SW 1271 (cell line): ENCODE measurements around the gene PCNX2.

Experiments used
- DNase-seq, 2 experiments: peaks; one replicate each; lab custom pipeline; 2025; lab: John Stamatoyannopoulos, UW

PCNX2 gene

DNA sequence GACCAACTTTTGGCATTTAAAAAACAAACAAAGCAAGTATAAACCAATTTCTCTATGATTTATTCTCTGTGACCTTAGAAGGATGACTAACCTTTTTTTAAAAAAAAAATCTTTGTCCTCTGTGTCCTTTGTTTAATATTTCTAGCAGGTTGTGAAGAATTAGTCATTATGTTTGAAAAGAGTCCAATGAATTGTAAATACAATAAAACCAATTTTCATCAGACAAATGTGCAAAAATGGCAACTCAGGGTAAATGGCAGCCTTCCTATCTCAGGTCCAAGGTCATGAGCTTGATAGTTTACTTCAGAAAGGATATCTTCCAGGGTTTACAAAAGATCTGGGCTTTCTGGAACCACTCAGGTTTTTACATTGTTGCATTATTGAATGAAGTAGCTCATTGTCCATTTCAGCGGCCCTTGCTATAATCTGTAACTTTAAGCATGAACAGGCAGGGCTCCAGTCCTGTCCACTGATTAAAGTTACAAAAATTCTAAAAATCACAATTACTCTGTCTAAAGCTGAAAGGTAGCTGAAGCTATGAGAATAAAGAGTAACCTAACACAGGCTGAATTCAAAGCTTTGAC lies 20.3 kb upstream of the PCNX2 start:
- no peak for DNase-seq

DNA sequence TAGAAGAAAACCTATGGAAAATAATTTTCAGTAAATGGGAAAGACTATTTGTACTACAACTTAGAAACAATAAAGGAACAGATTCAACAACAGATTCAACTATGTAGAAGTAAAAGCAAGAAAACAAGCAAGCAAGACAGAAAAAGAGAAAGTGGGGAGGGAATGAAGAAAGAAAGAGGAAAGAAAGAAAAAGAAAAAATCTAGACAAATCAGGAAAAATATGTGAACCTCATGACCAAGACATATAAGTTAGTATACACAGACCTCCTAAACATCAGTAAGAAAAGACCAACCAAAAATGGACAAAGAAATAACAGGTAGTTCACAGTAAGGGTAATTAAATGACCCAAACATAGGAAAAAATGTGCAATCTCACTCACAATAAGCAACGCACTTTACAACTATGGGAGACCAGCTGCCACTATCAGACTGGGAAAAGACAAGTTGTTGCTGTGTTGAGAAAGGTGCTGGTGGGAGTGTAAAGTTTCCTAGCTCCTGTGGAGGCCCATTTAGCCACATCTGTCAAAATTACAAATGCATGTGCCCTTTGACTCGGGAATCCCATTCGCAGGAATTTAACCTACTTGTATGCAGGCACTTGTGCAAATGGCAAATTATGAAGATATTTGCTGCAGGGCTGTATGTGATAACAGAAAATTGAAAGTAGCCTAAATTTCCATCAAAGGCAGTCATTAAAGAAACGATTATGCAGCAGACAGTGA lies 18.1 kb upstream of the PCNX2 start:
- DNase-seq: no peak

DNA sequence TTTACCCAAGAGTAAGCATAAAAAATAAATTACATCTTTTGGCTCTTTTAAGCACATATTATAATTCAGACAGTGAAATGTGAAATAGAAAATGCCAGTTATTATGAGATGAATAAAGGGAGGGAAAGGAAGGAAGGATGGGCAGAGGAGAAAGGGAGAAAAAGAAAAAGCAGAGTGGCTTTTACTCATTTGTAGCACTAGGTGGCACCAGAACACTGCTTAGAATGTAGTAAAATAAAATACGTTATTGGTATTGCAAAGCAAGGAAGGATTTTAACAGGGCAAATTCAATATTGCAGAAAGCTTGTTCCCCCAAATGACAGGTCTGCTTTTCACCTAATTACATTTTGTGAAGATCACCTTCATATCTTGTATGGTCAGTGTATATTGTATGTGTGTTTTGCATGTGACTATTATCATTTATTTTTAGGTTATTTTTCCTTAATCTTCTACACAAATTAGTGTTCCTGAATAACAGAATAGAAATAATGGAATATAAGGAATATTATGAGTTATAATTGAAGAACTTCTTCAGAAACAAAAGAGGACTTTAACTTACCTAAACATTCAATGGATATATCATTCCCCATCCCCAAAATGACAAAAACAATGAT lies 9.1 kb upstream of the PCNX2 start:
- peak in 1 of 2 experiments; percentile 27 for DNase-seq

GRCh38 chr1:233300326-233300725 lies 4.8 kb upstream of the PCNX2 start:
- no peak for DNase-seq

GRCh38 chr1:233299450-233299849 lies 3.9 kb upstream of the PCNX2 start:
- no peak for DNase-seq

- DNase-seq: no peak
These were observed 424 bp upstream of the PCNX2 start for GRCh38 chr1:233295975-233296322.

DNA sequence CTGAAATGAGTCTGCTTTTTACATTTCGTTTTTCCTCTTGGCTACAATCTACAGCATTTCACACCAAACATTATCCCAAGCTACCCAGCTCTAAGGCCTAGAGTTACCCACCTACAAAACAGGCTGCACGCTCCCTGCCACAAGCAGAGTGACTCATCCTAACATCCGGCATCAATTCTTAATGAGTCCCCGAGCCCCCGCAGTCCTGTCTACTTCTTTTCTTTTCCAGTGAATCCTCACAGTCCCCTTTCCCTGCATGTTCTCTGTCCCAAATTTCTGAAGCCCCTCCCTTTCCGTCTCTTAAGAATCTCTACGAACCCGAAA lies 650 bp downstream of the PCNX2 start:
- peak in 1 of 2 experiments; percentile 53 for DNase-seq

DNA sequence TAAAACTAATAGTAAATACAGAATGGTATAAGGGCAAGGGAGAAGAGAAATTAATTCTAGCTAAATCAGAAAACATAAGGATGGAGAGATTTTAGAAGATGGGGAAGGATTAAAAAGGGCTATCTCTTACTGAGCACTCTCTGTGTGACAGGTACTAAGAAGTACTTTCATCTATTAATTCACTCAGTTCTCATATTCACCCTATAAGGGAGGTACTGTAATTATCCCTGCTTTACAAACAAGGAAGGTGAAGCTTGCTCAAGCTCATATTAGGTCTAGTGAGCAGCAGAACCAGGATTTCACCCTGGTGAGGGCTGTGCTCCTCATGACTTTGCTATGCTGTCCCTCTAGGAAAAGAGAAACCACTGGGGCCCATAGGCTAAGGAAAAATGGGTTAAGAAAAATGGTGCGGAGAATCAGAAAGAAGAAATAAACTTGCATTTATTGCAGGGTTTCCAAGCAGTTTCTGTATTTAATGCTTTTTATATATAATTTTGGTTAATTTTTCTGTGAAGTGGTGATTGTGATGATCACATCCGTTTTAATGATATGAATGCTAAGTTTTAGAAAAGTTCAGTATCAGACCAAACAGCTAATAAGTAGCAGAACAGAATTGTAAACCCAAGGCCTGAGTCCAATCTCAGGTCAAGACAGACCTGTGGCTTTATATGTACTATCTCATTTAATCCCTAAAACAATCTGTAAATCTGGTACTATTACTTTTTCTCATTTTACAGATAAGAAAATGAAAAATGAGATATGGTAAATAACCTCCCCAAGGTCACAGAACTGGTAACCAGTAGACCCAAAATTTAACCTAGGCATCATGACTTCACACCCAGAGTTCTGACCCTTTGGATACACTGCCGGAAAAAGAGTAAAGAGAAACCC lies 1.7 kb downstream of the PCNX2 start:
- no peak for DNase-seq

- DNase-seq: no peak
These were observed 5.0 kb downstream of the PCNX2 start for GRCh38 chr1:233290396-233291034.

GRCh38 chr1:233289676-233290075 lies 5.8 kb downstream of the PCNX2 start:
- no peak for DNase-seq

DNA sequence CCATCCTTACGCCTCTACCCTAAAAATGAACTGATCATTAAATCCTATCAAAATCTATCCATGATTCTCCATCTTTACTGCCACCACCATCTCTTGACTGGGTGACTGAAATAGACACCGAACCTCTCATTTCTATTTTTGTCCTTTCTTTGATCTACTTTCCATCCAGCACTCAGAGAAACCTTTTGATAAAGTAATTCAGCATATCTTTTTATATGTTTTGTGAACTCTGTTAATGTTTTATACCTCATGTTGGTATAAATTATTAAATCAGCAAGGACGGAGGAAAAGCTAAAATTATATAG lies 13.0 kb downstream of the PCNX2 start:
- no peak for DNase-seq

GRCh38 chr1:233281711-233282581 lies 13.6 kb downstream of the PCNX2 start:
- DNase-seq: no peak

- no peak for DNase-seq
These were observed 15.6 kb downstream of the PCNX2 start for GRCh38 chr1:233279971-233280370.

GRCh38 chr1:233278631-233279030 lies 16.9 kb downstream of the PCNX2 start:
- no peak for DNase-seq

DNA sequence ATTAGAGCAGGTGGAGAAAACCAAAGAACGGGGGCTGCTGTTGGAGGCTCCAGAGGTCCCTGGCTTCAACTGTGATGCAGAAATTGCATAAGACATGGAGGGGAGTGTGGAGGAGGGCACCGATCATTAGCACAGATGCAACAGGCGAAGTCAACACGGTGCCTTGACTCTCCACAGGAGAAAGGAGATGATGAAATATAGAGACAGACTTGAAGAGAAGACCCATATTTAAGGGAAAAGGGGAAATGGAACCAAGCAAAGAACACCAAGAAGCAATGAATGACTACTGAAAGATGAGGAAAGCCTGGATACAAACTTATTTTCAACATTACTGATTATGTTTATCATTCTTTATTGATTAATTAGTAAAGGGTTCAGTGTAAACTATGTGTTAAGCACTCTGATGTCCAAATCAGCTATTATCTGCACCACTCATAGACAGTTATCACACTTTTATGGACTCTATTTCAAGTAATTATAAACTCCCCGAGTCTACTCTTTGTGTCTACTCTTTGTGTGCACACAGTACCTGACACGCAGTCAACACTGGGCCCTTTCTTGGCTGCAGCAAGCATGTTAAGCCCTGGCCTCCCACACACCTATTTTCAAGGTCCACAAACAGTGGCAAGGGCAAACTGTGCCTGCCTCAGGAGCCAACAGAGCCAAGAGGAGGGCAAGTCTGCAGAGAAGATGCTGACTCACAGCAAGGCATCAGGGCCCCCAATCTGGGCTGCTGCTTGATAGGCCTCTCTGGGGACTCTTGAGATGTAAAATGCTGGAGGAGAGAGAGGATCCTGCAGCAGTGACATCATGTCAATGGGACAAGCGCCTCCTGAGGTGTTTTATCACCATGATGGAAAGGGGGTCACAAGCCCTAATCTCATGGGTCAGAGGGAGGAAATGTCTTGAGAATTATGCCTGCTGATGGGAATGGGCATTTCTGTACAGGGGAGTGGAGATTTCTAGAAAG lies 17.6 kb downstream of the PCNX2 start:
- no peak for DNase-seq

DNA sequence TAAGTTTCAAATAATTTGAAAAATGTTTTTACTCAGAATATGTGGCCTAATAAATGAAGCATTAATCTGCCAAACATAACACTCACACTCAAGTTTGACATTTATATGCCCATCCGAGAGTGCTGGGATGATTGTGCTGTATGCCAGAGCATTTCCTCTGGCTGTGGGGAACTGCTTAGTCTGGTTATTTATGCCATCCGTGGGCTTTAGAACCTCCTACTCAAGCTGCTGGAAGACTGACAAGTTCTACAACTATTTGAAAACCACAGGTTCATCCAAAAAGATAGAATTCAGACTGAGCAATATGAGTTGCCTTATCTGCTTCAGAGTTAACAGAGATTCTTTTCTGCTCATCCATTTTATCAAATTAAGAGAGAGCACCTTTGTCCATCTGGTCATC lies 25.9 kb downstream of the PCNX2 start:
- DNase-seq: no peak

DNA sequence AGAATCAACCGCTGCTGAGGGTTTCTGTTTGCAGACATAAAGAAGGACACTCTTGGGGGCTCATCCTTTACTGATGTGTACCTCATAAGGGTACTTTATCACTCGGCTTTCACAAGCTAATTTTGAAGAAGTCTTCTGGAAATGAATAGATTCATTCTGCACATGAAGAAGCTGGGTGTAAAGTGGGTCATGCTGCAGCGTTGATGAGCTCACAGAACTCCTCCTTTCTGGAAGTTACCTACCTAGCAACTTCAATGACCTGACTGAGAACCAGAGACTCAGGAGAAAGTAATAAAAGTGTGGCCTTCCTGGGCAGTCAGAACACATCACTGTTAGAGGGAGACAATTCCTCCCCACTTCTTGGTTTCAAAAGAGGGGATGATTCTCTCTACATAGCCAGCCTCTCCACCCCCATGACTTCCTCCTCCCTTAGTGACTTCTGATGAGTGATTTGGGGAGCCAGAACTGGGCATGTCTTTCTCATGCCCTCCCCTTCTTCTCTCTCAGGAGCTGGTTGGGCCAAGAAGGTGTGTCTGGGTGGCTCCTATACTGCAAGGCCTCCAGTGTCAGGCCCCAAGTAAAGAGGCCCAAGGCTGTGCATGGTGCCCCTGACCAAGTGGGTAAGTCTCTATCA lies 27.0 kb downstream of the PCNX2 start:
- no peak for DNase-seq

DNA sequence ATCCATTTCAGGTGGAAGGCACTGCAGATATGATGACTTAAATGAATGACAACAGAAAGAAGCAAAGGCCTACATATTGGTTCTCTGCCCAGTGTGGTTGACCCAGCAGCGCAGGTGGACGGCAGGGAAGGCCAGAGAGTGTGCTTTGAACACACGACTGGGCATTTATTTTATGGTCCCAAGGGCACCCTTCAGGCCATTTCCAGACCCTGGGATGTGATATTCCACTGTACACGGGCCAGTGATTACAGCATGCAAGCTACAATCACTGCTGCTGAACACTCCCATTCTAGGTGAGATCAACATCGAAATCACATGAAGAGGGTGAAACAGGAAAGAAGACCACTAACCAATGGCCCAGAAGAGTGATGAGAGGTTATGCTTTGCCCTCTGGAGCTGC lies 33.8 kb downstream of the PCNX2 start:
- DNase-seq: no peak

DNA sequence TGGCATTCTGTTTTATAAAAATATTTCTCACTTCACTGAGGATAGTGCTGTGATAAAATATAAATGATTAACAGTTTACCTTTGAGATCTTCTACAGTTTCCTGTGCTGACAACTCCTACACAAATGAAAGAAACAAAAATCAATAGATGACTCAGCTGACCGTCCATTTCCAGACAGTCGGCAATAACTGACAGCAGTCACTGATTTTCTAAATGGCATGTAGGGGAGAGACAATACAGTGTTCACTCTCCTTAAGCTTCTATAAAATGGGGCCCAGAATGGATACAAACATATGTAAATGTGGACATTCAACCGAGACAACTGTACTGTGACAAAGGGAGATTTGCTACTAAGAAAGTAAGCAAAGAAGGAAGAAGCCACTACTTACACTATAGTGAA lies 34.3 kb downstream of the PCNX2 start:
- DNase-seq: no peak

- DNase-seq: no peak
These were observed 37.7 kb downstream of the PCNX2 start for GRCh38 chr1:233257786-233258185.
